Loucy (cell line): Measurements from ENCODE around the gene MAN1B1.
A peak's percentile ranks its signal among the peaks of the same experiment; 100 is the strongest.

Experiments used
- H2AFZ ChIP-seq: fragments of 200-600 bp; sonication (generic); 2 replicates; pipeline ENCODE4 v1.6.0; 2016; ENCODE audit warnings: antibody characterized with exemption, mild to moderate bottlenecking, low read length, moderate library complexity
- H3F3A ChIP-seq: fragments of 200-600 bp; 2 replicates; pipeline ENCODE4 v1.6.0; 2016; ENCODE audit warnings: antibody characterized with exemption, low read depth, mild to moderate bottlenecking
- H3K27me3 ChIP-seq: fragments of 200-600 bp; sonication (generic); 2 replicates; pipeline ENCODE4 v1.6.1; 2014; ENCODE audit warnings: low read length, mild to moderate bottlenecking; ENCODE audit not compliant: insufficient read depth, poor library complexity, severe bottlenecking
- H3K36me3 ChIP-seq: fragments of 200-600 bp; sonication (generic); 2 replicates; pipeline ENCODE4 v1.6.1; 2016; ENCODE audit warnings: low read length; ENCODE audit not compliant: insufficient read depth
- H3K4me1 ChIP-seq: fragments of 200-600 bp; sonication (generic); 2 replicates; pipeline ENCODE4 v1.5.1; 2014; ENCODE audit warnings: low read length, mild to moderate bottlenecking; ENCODE audit not compliant: insufficient read depth, poor library complexity, severe bottlenecking
- H3K4me2 ChIP-seq: fragments of 200-600 bp; sonication (generic); 2 replicates; pipeline ENCODE4 v1.6.0; 2014; ENCODE audit warnings: antibody characterized with exemption, low read length, low read depth, mild to moderate bottlenecking; ENCODE audit not compliant: poor library complexity, severe bottlenecking
- H3K4me3 ChIP-seq: fragments of 200-600 bp; sonication (generic); 2 replicates; pipeline ENCODE4 v1.5.1; 2014; ENCODE audit warnings: low read length, mild to moderate bottlenecking, mixed read lengths; ENCODE audit not compliant: poor library complexity, severe bottlenecking
- H3K79me2 ChIP-seq: fragments of 200-600 bp; sonication (generic); 2 replicates; pipeline ENCODE4 v1.6.1; 2014; ENCODE audit warnings: low read length; ENCODE audit not compliant: insufficient read depth
- H3K9ac ChIP-seq: fragments of 200-600 bp; sonication (generic); 2 replicates; pipeline ENCODE4 v1.6.0; 2014; ENCODE audit warnings: mild to moderate bottlenecking, low read depth, low read length, moderate library complexity; ENCODE audit not compliant: poor library complexity, severe bottlenecking
- H3K9me2 ChIP-seq: fragments of 200-600 bp; sonication (generic); replicated peaks from 2 replicates; pipeline ENCODE4 v1.6.1; 2016; ENCODE audit warnings: low read depth, low read length, mixed read lengths
- H3K9me3 ChIP-seq: fragments of 200-600 bp; sonication (generic); 2 replicates; pipeline ENCODE4 v1.6.1; 2014; ENCODE audit warnings: mild to moderate bottlenecking, antibody characterized with exemption, low read length, low read depth; ENCODE audit not compliant: insufficient read depth
- H4K20me1 ChIP-seq: fragments of 200-600 bp; sonication (generic); 2 replicates; pipeline ENCODE4 v1.6.0; 2014; ENCODE audit warnings: antibody characterized with exemption, low read length, mild to moderate bottlenecking; ENCODE audit not compliant: insufficient read depth, poor library complexity, severe bottlenecking
- EZH2phosphoT487 ChIP-seq: fragments of 200-600 bp; IDR thresholded peaks from 2 replicates; pipeline ENCODE4 v1.6.1; 2018; ENCODE audit warnings: antibody characterized with exemption, mild to moderate bottlenecking, moderate library complexity, borderline replicate concordance
- TF ChIP-seq, protein P1 (sequence below): fragments of 200-600 bp; sonication (generic); conservative IDR thresholded peaks from 2 replicates; pipeline ENCODE4 v1.5.1; 2014; ENCODE audit warnings: mild to moderate bottlenecking, antibody characterized with exemption, low read length

The MAN1B1 gene

GRCh38 chr9:137048655-137049543, 37.9 kb upstream of the MAN1B1 start:
- no peak overlapping the region for H3K4me3 ChIP-seq
- no peak overlapping the region for H3K4me2 ChIP-seq
- no peak for TF ChIP-seq EZH2phosphoT487
- TF ChIP-seq, protein P1, sequence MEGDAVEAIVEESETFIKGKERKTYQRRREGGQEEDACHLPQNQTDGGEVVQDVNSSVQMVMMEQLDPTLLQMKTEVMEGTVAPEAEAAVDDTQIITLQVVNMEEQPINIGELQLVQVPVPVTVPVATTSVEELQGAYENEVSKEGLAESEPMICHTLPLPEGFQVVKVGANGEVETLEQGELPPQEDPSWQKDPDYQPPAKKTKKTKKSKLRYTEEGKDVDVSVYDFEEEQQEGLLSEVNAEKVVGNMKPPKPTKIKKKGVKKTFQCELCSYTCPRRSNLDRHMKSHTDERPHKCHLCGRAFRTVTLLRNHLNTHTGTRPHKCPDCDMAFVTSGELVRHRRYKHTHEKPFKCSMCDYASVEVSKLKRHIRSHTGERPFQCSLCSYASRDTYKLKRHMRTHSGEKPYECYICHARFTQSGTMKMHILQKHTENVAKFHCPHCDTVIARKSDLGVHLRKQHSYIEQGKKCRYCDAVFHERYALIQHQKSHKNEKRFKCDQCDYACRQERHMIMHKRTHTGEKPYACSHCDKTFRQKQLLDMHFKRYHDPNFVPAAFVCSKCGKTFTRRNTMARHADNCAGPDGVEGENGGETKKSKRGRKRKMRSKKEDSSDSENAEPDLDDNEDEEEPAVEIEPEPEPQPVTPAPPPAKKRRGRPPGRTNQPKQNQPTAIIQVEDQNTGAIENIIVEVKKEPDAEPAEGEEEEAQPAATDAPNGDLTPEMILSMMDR, result no peak
- no peak overlapping the region for H3K9ac ChIP-seq
- no peaks in the 10 kb centered on the region for H3K27me3 ChIP-seq
- no peaks in the 10 kb centered on the region for H3K9me3 ChIP-seq
- peaks cover 14% of the 10 kb centered on the region for H4K20me1 ChIP-seq
- H3K9me2 ChIP-seq, result no peaks in the 10 kb centered on the region
- no peaks in the 10 kb centered on the region for H3F3A ChIP-seq
- H2AFZ ChIP-seq, result no peak overlapping the region
- H3K36me3 ChIP-seq, result no peaks in the 10 kb centered on the region
- H3K79me2 ChIP-seq, result peaks cover 14% of the 10 kb centered on the region; the same call in 1 of the 2 replicates
- peaks cover 19% of the 10 kb centered on the region for H3K4me1 ChIP-seq

DNA sequence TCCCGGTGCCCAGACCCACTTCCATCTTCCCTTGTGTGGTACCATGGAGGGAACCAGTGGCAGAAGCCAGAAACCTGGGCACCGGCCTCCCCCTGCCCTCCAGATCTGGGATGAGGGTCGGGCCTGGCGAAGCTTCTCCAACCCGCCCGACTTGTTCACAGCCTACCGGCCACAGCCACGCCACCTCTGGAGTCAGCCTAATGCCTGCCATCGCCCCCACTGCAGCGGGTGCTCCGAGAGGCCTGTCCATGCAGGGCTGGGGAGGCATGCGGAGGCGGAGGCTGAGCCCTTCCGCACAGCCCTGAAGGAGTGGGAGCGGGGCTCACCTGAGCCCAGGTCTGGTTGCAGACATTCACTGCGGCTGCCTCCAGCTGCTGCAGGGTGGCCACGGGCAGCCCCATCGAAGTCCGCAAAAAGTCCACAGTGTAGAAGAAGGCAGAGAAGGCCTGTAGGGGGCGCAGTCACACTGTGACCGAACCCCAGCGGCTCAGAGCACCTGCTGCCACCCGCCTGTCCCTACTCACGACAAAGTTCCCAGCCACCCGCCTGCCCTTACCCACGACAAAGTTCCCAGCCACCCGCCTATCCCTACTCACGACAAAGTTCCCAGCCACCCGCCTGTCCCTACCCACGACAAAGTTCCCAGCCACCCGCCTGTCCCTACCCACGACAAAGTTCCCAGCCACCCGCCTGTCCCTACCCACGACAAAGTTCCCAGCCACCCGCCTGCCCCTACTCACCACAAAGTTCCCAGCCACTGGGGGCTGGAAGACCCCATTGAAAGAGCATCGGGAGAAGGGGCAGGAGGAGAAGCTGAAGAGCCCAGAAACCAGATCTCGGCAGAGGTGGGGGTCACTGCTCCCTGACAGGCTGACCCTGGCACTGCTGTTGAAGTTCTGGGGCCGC, 37.0 kb upstream of the MAN1B1 start:
- Histone ChIP-seq H3K9me2 (no peaks in the 10 kb centered on the region), H3K27me3 (no peaks in the 10 kb centered on the region), H4K20me1 (peaks cover 6% of the 10 kb centered on the region), H3K79me2 (peaks cover 7% of the 10 kb centered on the region; the same call in 1 of the 2 replicates), H3K36me3 (no peaks in the 10 kb centered on the region), H3F3A (no peaks in the 10 kb centered on the region), H3K4me3 (no peak overlapping the region), H3K9me3 (no peaks in the 10 kb centered on the region), H2AFZ (no peak overlapping the region), H3K9ac (no peak overlapping the region), H3K4me2 (no peak overlapping the region), H3K4me1 (peaks cover 10% of the 10 kb centered on the region)
- TF ChIP-seq EZH2phosphoT487, result no peak
- TF ChIP-seq, protein P1, result peak; percentile 48

- Histone ChIP-seq H3F3A (no peaks in the 10 kb centered on the region), H3K36me3 (no peaks in the 10 kb centered on the region), H2AFZ (no peak overlapping the region), H3K4me3 (no peak overlapping the region), H3K9me2 (no peaks in the 10 kb centered on the region), H3K9me3 (no peaks in the 10 kb centered on the region), H3K4me2 (no peak overlapping the region), H4K20me1 (no peaks in the 10 kb centered on the region), H3K27me3 (no peaks in the 10 kb centered on the region), H3K4me1 (peaks cover 5% of the 10 kb centered on the region), H3K9ac (no peak overlapping the region), H3K79me2 (no peaks in the 10 kb centered on the region)
- TF ChIP-seq EZH2phosphoT487, result no peak
- TF ChIP-seq, protein P1, result no peak
These were observed 36.2 kb upstream of the MAN1B1 start for GRCh38 chr9:137050570-137050969.
